HCT116 (cell line): ENCODE results near the gene ARHGEF25. TPM values are rescaled to one million over a fixed set of nuclear protein-coding genes. Genes with fewer than 3 reads are reported as not detected.
"Not testable (repeated sequence)": the region's sequence is repeated elsewhere in the genome, so short reads cannot be mapped to it uniquely, and the experiment has no call there.

Experiments
- ATAC-seq: fragments of 200-7000 bp; cut with Tn5 transposase; 2 replicates; pipeline ENCODE4 v1.9.1; 2020; ENCODE audit warnings: mild to moderate bottlenecking, moderate library complexity
- BruUV-seq: library from RNA; stranded (reverse); fragments of 400-500 nt; replicated peaks from 2 replicates; lab custom pipeline; 2021; lab: Mats Ljungman, UMichigan
- CTCF ChIA-PET: fragments of 300-600 bp; sonication (Branson Sonifier 250); formaldehyde crosslinking; loops from one replicate; lab custom pipeline; 2021; ENCODE audit warnings: antibody characterized with exemption; lab: Charles Lee
- POLR2A ChIA-PET: fragments of 300-600, 350-600 bp; sonication (Branson Sonifier 250); formaldehyde crosslinking; loops from one replicate; lab custom pipeline; 2021; ENCODE audit warnings: antibody characterized with exemption; lab: Charles Lee
- RAD21 ChIA-PET, 2 experiments: fragments of 300-600 bp; sonication (Branson Sonifier 250); formaldehyde crosslinking; loops; one replicate each; lab custom pipeline; 2023; ENCODE audit warnings: low total read pairs in 2 of 2; ENCODE audit not compliant: uncharacterized antibody in 2 of 2, unreplicated experiment in 2 of 2, low non-redundant PET in 1 of 2; lab: Charles Lee
- DNase-seq: peaks from one replicate; pipeline ENCODE4 v3.0.0-alpha.2; 2010; ENCODE audit warnings: low read depth, low spot score
- H2AFZ ChIP-seq: fragments of 200-600 bp; shearing (Covaris generic), sonication (generic); 2 replicates; pipeline ENCODE4 v1.6.1; 2017; ENCODE audit warnings: low read depth, mixed run types, mixed read lengths, antibody characterized with exemption, low read length; ENCODE audit not compliant: poor library complexity, severe bottlenecking
- H3K27ac ChIP-seq: 2 replicates; pipeline ENCODE4 v1.5.1; 2012; ENCODE audit warnings: low read depth, low read length
- H3K27me3 ChIP-seq: fragments of 200-600 bp; sonication (generic); 2 replicates; pipeline ENCODE4 v1.6.1; 2016; ENCODE audit warnings: mixed run types, low read length, mixed read lengths; ENCODE audit not compliant: insufficient read depth
- H3K36me3 ChIP-seq, 2 experiments: fragments of 200-500 bp in 1 of 2; fragments of 200-600 bp in 1 of 2; sonication (Bioruptor generic) in 1 of 2; sonication (generic) in 1 of 2; 2 replicates each; pipeline versions ENCODE4 v1.5.1 to v1.6.1; 2014 to 2016; ENCODE audit warnings: low read length in 2 of 2, inconsistent platforms in 1 of 2, mixed read lengths in 1 of 2, mixed run types in 1 of 2; ENCODE audit not compliant: insufficient read depth in 2 of 2, control insufficient read depth in 1 of 2
- H3K4me1 ChIP-seq, 2 experiments: fragments of 200-600 bp in 1 of 2; sonication (generic) in 1 of 2; 2 replicates each; pipeline versions ENCODE4 v1.5.1 to v1.6.1; 2012 to 2017; ENCODE audit warnings: low read length in 2 of 2, inconsistent platforms in 1 of 2, mild to moderate bottlenecking in 1 of 2, mixed read lengths in 1 of 2, mixed run types in 1 of 2, moderate library complexity in 1 of 2; ENCODE audit not compliant: insufficient read depth in 2 of 2, control insufficient read depth in 1 of 2
- H3K4me2 ChIP-seq: fragments of 200-600 bp; sonication (generic); 2 replicates; pipeline ENCODE4 v1.6.1; 2017; ENCODE audit warnings: mixed run types, low read length, mixed read lengths
- H3K4me3 ChIP-seq, 2 experiments: fragments of 200-600 bp in 1 of 2; sonication (generic) in 1 of 2; replicated peaks in 1 of 2; 2 replicates each; pipeline ENCODE4 v1.5.1; 2011 to 2016; ENCODE audit warnings: low read length in 2 of 2, control low read depth in 1 of 2, low read depth in 1 of 2, mild to moderate bottlenecking in 1 of 2, mixed read lengths in 1 of 2, mixed run types in 1 of 2
- H3K79me2 ChIP-seq: fragments of 200-600 bp; sonication (generic); 2 replicates; pipeline ENCODE4 v1.6.1; 2017; ENCODE audit warnings: mild to moderate bottlenecking, mixed run types, low read length, moderate library complexity, mixed read lengths; ENCODE audit not compliant: insufficient read depth
- H3K9ac ChIP-seq: fragments of 200-600 bp; sonication (generic); 2 replicates; pipeline ENCODE4 v1.6.1; 2016; ENCODE audit warnings: low read length, mixed read lengths
- H3K9me2 ChIP-seq: fragments of 200-600 bp; sonication (generic), shearing (Covaris generic); 2 replicates; pipeline ENCODE4 v1.6.1; 2017; ENCODE audit warnings: mixed run types, mild to moderate bottlenecking, moderate library complexity; ENCODE audit not compliant: insufficient read depth
- H3K9me3 ChIP-seq, 2 experiments: fragments of 200-500 bp in 1 of 2; fragments of 200-600 bp in 1 of 2; sonication (Bioruptor generic) in 1 of 2; sonication (generic) in 1 of 2; 2 replicates each; pipeline ENCODE4 v1.6.1; 2014 to 2017; ENCODE audit warnings: low read length in 2 of 2, mixed read lengths in 2 of 2, inconsistent platforms in 1 of 2, low read depth in 1 of 2, mild to moderate bottlenecking in 1 of 2, mixed run types in 1 of 2, moderate library complexity in 1 of 2; ENCODE audit not compliant: control insufficient read depth in 1 of 2, insufficient read depth in 1 of 2
- H4K20me1 ChIP-seq: fragments of 200-600 bp; sonication (generic), shearing (Covaris generic); 2 replicates; pipeline ENCODE4 v1.6.1; 2017; ENCODE audit warnings: mixed run types, mild to moderate bottlenecking, moderate library complexity; ENCODE audit not compliant: insufficient read depth
- ATF3 ChIP-seq: IDR thresholded peaks from 2 replicates; pipeline ENCODE4 v1.6.1; 2012
- FOSL1 ChIP-seq: IDR thresholded peaks from 2 replicates; pipeline ENCODE4 v1.6.1; 2012; ENCODE audit warnings: low read depth
- SP1 ChIP-seq: IDR thresholded peaks from 2 replicates; pipeline ENCODE4 v1.6.1; 2012; ENCODE audit warnings: low read depth
- SRF ChIP-seq: IDR thresholded peaks from 2 replicates; pipeline ENCODE4 v1.6.1; 2012; ENCODE audit warnings: low read depth
- TCF7L2 ChIP-seq: IDR thresholded peaks from 2 replicates; pipeline ENCODE4 v1.7.0; 2011; ENCODE audit warnings: borderline replicate concordance, inconsistent platforms; ENCODE audit not compliant: insufficient read depth, insufficient read length; ENCODE audit errors: extremely low read depth
- YY1 ChIP-seq: IDR thresholded peaks from 2 replicates; pipeline ENCODE4 v1.6.1; 2011; ENCODE audit warnings: low read length, low read depth, moderate library complexity, mild to moderate bottlenecking; ENCODE audit not compliant: insufficient replicate concordance; ENCODE audit errors: extremely low read depth
- intact Hi-C: fragments of 100-400 bp; cut with micrococcal nuclease; formaldehyde crosslinking; loops from 2 replicates; pipeline ENCODE4 v1.10.0; 2022
- total RNA-seq: library from RNA; stranded (reverse); gene quantifications from one replicate; pipeline ENCODE4 v1.2.1, GENCODE V29; 2021; ENCODE audit not compliant: unreplicated experiment

ARHGEF25 gene
- total RNA-seq, 1 experiment from 2014 or later: 3.6 TPM

GRCh38 chr12:57569858-57570257 is 41.4 kb upstream of the ARHGEF25 start:
- H3K4me2 ChIP-seq: no peak overlapping the region
- peaks cover 0 to 6% of the 10 kb centered on the region in 2 experiments; a peak in 2 of 4 replicates for H3K36me3 ChIP-seq
- no peak overlapping the region for H3K27ac ChIP-seq
- H3K9me3 ChIP-seq: no peaks in the 10 kb centered on the region
- no peaks in the 10 kb centered on the region for H3K9me2 ChIP-seq
- no peak overlapping the region for H2AFZ ChIP-seq
- H3K79me2 ChIP-seq: no peaks in the 10 kb centered on the region
- ATAC-seq: no peak
- no peak for DNase-seq
- intact Hi-C loops: no loop called here
- H4K20me1 ChIP-seq: no peaks in the 10 kb centered on the region
- RAD21 ChIA-PET: no interaction called here
- POLR2A ChIA-PET: no interaction called here
- H3K27me3 ChIP-seq: no peaks in the 10 kb centered on the region
- CTCF ChIA-PET: interaction anchor here (2.6 kb wide), 1 partner anchor 13 kb away, joined by 12 read pairs; no protein-coding TSS in a partner anchor
- no peak overlapping the region for H3K4me3 ChIP-seq
- BruUV-seq: no TSS peak
- no peak overlapping the region for H3K9ac ChIP-seq
- TF ChIP-seq FOSL1 (no peak), ATF3 (no peak), SP1 (no peak), TCF7L2 (no peak), YY1 (no peak), SRF (no peak)
- no peaks in the 10 kb centered on the region for H3K4me1 ChIP-seq

- H3K4me3 ChIP-seq, BruUV-seq, H3K27ac ChIP-seq, H3K27me3 ChIP-seq, H3K4me2 ChIP-seq, POLR2A ChIA-PET, H2AFZ ChIP-seq, RAD21 ChIA-PET, H3K9me3 ChIP-seq, H3K4me1 ChIP-seq, H3K9me2 ChIP-seq, intact Hi-C loops, H4K20me1 ChIP-seq, ATAC-seq, DNase-seq, H3K9ac ChIP-seq, H3K36me3 ChIP-seq, H3K79me2 ChIP-seq: not testable (repeated sequence)
- CTCF ChIA-PET: interaction anchor here (2.6 kb wide), 1 partner anchor 13 kb away, joined by 12 read pairs; no protein-coding TSS in a partner anchor
Observed at GRCh38 chr12:57570438-57570837, 40.8 kb upstream of the ARHGEF25 start.
